G401 (cell line): ENCODE measurements around the gene GLDC. TPM values are rescaled to one million over a fixed set of nuclear protein-coding genes. Genes with fewer than 3 reads are reported as not detected.
"Not testable (repeated sequence)": the region's sequence is repeated elsewhere in the genome, so short reads cannot be mapped to it uniquely, and the experiment has no call there.

Experiments used
- DNase-seq: peaks from one replicate; pipeline ENCODE4 v3.0.0-alpha.2; 2015; ENCODE audit warnings: low spot score
- in situ Hi-C: cut with HindIII; loops from 2 replicates; pipeline ENCODE4 v1.10.0; 2016; ENCODE audit warnings: low sequenced_read_pairs, mixed read lengths
- total RNA-seq: library from RNA; depleted of rRNA; stranded (reverse); fragments of >200 nt; shearing (Covaris generic); gene quantifications from 2 replicates; pipeline ENCODE4 v1.2.3, GENCODE V29; 2014

The GLDC gene
- total RNA-seq, 1 experiment from 2014 or later = 16.6 TPM

DNA sequence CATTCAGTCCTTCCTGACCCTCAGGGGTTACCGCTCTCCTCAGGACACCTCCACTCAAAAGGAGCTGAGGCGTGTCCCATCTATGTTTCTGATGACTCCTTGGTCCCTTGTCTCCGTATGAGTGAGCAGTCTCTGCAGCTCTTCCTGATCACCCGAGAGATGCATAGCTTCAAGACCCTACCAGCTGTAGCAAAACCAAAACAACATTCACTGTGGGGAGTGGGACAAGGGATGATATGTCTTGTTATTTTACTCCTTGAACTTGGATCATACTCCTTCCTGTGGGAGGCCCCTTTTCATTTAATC, 14.4 kb downstream of the GLDC start:
- in situ Hi-C loops = no loop called here
- DNase-seq = no peak

GRCh38 chr9:6630502-6631206, 14.9 kb downstream of the GLDC start:
- in situ Hi-C loops = no loop called here
- DNase-seq = no peak

DNA sequence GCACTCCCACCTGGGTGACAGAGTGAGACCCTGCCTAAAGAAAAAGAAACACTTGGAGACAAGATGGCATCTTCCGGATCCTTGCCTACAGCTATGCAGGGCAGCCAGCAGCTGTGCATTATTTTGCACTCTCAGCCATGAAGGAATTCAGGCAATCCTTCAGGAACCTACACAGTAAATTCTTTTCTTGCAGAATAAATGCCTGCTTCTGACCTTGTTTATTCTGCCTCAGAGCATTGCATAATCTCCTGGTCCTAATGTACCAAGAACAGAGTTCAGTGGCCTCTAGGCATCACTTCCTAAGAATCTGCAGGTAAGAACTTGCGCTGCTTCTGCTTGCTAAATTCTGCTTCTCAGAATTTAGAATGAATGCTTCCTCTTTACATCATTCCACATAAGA, 16.8 kb downstream of the GLDC start:
- no peak for DNase-seq
- in situ Hi-C loops = no loop called here

DNA sequence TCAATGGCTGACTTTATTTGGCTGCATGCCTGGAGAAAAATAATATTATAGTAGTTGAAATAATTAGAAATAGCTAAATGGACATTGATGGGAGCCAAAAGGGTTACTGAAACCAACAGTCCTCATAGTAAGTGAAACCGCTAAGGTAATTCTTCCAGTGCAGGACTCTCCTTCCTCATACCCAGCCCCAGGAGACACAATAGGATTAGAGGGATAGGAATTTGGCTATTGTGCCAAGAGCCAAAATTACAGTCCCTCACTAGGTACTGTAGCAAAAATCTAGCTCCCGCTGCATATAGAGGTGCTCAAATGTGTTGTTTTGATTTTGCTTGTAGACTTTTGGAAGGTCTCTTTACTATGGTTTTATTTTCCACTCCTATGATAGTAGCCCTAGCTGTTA, 20.2 kb downstream of the GLDC start:
- no peak for DNase-seq
- in situ Hi-C loops = no loop called here

DNA sequence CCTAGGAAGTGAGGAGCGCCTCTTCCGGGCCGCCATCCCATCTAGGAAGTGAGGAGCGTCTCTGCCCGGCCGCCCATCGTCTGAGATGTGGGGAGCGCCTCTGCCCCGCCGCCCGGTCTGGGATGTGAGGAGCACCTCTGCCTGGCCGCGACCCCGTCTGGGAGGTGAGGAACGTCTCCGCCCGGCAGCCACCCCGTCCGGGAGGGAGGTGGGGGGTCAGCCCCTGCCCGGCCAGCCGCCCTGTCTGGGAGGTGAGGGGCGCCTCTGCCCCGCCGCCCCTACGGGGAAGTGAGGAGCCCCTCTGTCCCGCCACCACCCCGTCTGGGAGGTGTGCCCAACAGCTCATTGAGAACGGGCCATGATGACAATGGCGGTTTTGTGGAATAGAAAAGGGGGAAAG, 22.7 kb downstream of the GLDC start:
- in situ Hi-C loops, DNase-seq: not testable (repeated sequence)

- no peak for DNase-seq
- in situ Hi-C loops = no loop called here
These were observed 24.7 kb downstream of the GLDC start for GRCh38 chr9:6620796-6621195.

DNA sequence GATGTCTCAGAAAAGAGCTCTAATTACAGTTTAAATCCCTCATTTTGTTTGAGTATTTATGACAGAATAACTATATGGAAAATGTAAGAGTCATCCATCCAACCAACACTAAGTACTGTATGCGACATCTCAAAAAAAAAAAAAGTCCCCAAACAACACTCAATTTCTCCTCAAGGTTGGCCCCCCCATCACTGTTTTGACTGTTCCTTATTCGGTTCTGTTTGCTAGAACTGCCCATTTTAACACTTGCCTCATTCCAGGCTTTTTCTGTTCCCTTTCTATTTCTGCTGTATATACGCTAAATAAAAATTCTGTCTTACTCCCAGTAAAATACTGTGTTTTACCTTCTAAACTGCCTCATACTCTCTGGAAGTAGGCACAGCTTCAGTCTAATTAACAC, 25.2 kb downstream of the GLDC start:
- no peak for DNase-seq
- in situ Hi-C loops = no loop called here

DNA sequence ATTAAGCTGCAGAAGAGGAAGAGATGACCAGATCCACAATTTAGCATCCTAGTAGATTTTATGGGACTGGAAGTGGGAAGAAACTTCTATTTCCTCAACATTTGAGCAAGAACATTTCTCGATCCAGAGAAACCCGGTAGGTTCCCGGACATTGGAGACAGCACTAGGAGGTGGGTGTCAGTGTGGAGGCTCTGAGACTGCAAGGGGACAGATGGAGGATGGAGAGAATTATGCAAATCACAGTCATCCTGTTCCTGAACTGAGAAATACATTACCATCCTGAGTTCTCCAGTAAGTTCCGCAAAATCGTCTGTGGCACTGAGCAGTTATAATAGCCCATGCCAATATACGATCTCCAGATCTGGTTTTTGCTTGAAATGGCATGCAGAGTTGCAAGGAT, 25.6 kb downstream of the GLDC start:
- in situ Hi-C loops = no loop called here
- no peak for DNase-seq

DNA sequence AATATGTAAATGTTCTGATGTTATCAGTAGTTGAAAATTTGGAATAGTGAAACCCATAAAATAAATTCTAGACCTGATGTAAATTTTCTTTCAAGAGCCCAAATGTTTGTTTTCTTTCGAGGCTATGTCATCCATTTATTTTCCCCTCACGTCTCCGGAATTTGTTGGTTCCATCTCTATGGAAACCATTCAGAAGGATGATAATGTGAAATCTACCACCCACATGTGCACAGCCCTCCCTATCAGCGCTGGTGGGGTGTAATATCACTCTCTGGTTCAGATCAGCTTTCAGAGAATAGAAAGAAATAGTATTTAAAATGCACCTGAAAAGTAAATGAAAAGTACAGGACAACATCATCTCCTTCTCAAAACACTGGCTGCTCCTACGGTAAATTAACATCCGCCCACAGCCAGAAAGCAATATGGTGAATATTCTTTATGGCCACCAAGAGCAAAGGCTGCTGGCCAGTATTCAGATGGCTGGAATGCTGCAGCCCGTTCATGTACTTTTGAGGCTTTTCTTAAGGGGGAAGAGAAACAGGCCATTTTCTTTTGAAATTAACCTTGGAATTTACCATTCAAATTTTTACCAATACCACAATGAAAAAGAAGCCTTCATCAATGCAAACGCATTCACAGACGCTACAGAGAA, 28.5 kb downstream of the GLDC start:
- in situ Hi-C loops = no loop called here
- DNase-seq = no peak

DNA sequence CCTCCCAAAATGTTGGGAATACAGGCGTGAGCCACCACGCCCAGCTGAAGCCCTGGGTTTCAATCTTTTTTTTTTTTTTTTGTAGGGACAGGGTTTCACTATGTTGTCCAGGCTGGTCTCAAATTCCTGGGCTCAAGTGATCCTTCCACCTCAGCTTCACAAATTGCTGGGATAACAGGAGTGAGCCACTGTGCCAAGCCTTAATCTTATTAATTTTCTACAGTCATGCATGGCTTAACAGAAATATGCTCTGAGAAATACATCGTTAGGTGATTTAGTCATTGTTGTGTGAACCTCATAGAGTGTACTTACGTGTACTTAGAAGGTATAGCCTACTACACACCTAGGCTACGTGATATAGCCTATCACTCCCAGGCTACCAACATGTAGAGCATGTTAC, 31.0 kb downstream of the GLDC start:
- in situ Hi-C loops = no loop called here
- no peak for DNase-seq

DNA sequence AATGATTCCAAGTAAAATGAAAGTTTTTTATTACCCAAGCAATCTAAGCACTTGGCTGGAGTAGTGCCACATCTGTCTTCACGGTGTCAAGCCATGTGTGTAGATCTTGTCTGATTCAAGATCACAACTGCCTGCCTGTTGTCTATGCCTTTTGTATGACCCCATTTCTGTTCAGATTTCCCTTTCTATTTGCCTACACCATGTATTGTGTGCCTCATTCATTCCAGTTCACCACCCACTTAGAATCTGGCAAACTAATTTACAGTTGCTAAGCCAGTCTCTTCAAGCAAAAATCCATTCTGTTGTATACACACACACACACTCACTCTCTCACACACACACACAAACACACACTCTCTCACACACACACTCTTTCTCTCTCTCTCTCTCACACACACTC, 33.7 kb downstream of the GLDC start:
- DNase-seq = no peak
- in situ Hi-C loops = no loop called here

- in situ Hi-C loops = no loop called here
- DNase-seq = no peak
These were observed 35.5 kb downstream of the GLDC start for GRCh38 chr9:6610073-6610472.

- DNase-seq = no peak
- in situ Hi-C loops = no loop called here
These were observed 36.0 kb downstream of the GLDC start for GRCh38 chr9:6609497-6610016.

DNA sequence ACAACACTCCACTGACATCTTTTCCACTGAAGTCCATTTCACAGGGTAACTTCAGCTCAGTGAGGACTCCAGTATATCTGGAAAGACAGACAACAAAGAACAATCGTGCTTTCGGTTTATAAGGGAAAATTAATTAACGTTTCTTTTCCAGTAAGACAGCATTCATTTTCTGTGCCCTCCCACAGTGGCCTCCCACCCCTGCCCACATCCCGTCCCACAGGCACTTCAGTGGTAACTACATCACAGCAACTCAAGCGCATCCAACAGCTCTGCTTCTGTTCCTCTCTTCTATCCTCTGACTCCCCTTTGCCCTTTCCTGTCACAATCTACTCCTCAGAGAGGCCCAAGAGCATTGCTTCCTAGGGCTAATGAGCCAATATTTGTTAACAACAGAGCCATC, 40.3 kb downstream of the GLDC start:
- DNase-seq = no peak
- in situ Hi-C loops = no loop called here

DNA sequence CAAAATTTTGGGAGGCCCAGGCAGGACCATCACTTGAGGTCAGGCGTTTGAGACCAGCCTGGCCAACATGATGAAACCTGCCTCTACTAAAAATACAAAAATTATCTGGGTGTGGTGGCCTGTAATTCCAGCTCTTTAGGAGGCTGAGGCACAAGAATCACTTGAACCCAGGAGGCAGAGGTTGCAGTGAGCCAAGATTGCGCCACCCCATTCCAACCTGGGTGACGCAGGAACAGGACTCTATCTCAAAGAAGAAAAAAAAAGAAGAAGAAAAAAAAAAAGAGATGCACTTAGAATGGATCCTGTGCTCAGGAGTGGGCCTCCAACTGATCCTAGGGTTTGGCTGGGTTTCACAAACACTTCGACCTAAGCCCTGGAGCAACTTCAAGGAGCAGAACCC, 45.1 kb downstream of the GLDC start:
- in situ Hi-C loops = no loop called here
- DNase-seq = no peak

GRCh38 chr9:6600006-6600405, 45.5 kb downstream of the GLDC start:
- no peak for DNase-seq
- in situ Hi-C loops = no loop called here

DNA sequence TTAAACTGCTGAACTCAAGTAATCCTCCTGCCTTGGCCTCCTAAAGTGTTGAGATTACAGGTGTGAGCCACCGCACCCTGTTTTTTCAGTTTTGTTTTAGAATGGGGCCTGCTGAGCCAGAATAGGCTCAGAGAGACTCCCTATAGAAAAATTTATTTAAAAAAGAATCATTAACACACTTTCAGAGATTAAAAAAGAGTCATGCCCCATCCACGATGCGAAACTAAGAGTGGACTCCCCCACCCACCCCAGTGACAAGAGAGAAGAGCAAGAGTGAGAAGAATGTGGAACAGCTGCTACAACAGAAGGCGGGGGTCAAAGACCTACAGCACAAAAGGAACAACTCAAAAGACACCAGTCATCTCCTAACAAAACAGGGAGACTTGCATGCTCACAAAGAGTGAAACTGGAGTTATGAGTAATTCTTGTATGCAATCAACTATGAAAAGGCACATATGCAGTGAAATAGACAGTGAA, 47.2 kb downstream of the GLDC start:
- no peak for DNase-seq
- in situ Hi-C loops = no loop called here

- no peak for DNase-seq
- in situ Hi-C loops = no loop called here
These were observed 52.7 kb downstream of the GLDC start for GRCh38 chr9:6592791-6593190.

GRCh38 chr9:6592231-6592630, 53.3 kb downstream of the GLDC start:
- in situ Hi-C loops = no loop called here
- no peak for DNase-seq

- DNase-seq = no peak
- in situ Hi-C loops = no loop called here
These were observed 54.7 kb downstream of the GLDC start for GRCh38 chr9:6590772-6591384.

DNA sequence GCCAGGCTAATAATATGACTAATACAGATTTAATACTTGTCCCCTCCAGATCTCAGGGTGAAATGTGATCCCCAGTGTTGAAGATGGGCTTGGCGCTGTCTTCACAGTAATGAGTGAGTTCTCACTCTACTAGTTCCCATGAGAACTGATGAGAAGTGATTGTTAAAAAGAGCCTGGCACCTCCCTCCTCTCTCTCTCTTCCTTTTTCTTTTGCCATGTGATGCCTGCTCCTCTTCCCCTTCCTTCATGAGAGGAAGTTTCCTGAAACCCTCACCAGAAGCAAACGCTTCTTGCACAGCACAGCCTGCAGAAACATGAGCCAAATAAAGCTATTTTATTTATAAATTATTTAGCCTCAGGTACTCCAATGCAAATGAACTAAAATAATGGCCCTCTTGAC, 55.2 kb downstream of the GLDC start:
- no peak for DNase-seq
- in situ Hi-C loops = no loop called here
